NCI-H345 treated with DMSO at 0.1 percent for 48 hours (cell line): ENCODE results near the gene ECEL1.
"Not testable (repeated sequence)": the region's sequence is repeated elsewhere in the genome, so short reads cannot be mapped to it uniquely, and the experiment has no call there.

Experiments
- DNase-seq: peaks from one replicate; lab custom pipeline; 2025; ENCODE audit not compliant: unreplicated experiment; lab: John Stamatoyannopoulos, UW

Gene ECEL1

DNA sequence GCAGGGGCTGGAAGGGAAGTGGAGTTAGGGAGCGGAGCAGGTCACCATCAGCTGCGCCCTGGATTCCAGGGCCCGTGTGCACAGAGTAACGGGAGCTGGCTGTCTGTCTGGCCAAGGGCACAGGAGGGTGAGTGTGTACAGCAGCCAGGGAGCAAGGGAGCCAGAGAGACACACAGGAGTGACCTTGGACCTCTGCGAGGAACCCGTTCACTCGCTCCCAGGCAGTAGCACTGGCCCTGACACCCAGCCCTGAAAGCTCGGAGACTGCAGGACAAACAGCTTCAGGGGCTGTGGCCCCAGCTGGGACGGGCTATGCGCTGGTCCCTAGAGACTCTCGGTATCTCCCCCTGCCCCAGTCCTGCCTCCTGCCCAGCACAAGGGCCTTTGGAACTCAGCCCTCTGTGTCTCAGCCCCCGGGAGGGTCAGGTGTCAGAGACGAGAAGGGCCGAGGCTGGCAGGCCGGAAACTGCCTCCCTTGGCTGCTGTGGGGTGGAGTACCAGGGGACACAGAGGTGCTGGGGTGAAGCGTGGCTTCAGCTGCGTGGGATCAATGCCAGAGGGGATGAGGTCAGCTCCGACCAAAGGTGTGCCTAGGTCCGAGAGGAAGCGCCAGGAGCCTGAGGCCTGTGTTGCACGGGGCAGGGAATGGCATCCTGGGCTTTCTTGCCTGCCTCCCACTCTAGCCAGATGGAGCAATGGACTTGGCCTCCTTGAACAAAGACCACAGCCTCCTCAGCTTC, 43.8 kb downstream of the ECEL1 start:
- not testable (repeated sequence) for DNase-seq

DNA sequence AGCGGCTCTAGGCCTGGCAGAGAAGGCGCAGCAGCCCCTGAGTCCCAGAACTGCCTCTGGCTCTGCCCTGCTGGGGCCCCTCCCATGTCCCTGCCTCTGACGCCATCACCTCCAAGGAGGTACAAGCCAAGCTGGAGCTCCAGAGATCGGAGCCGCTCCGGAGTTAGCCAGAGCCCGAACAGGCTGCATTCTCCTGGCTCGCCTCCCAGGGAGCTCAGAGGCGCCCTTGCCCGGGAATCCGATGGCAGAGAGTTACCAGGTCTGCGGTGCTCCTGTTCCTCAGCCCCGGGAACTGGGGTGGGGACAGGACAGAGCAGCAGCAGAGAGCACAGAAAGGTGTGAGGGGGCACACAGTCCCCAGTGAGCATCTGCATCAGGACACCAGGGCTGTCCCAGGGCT, 44.6 kb downstream of the ECEL1 start:
- not testable (repeated sequence) for DNase-seq

DNA sequence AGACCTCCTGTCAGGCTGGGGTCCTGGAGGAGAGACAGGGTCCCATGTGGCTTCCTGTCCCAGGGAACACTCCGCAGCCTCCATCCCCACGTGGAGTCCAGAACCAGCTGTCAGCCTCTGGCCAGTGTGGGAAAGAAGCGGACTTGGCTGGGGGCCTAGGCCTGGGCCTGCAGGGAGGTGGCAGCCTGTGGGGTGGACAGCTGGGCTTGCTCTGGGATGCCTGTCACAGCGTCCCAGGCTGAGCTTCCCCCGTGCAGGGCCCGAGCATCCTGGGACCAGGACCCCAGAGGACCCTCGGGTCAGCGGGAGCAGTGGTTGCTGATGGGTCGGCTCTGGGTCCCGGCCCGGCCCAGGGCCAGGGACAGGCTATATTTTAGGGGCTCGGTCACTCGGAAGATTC, 45.2 kb downstream of the ECEL1 start:
- not testable (repeated sequence) for DNase-seq

DNA sequence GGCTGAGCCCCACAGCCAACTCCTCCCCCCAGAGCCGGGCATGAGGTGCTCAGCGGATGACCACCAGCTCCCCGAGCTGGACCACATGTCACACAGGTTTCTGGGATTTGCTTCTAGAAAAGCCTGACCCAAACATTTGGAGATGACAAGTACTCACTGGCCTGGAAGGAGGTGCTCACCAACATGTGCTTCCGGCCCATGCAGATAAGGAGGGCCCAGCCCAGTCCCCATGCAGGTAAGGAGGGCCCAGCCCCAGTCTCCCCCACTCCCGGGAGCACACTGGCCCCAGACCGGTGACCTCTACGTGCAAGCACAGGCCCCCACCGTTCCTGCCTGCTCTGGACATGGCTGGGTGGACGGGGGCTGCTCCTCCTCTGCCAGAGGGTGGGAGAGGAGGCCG, 45.7 kb downstream of the ECEL1 start:
- not testable (repeated sequence) for DNase-seq

DNA sequence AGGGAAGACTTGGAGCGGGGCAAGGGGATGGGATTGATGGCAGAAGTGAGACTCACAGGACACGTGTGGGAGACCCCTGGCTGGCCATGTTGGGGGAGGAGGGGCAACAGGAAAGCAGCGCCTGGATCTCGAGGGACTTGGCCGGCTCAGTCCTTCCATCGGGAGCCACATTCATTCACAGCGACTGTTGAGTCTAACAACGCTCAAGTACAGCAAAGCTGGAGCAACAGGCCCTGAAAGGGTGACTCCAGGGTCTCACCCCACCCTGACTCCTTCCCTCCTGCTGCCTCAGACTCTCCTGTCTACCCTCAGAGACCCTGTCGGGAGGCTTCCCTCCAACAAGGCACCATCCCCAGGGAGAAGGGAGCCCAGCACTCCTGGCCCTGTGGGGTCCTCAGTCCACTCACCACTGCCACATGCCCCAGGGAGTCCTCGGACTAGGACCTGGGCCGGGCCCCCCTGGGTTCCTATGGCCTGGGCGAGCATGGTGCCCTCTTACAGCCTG, 46.4 kb downstream of the ECEL1 start:
- DNase-seq = no peak

DNA sequence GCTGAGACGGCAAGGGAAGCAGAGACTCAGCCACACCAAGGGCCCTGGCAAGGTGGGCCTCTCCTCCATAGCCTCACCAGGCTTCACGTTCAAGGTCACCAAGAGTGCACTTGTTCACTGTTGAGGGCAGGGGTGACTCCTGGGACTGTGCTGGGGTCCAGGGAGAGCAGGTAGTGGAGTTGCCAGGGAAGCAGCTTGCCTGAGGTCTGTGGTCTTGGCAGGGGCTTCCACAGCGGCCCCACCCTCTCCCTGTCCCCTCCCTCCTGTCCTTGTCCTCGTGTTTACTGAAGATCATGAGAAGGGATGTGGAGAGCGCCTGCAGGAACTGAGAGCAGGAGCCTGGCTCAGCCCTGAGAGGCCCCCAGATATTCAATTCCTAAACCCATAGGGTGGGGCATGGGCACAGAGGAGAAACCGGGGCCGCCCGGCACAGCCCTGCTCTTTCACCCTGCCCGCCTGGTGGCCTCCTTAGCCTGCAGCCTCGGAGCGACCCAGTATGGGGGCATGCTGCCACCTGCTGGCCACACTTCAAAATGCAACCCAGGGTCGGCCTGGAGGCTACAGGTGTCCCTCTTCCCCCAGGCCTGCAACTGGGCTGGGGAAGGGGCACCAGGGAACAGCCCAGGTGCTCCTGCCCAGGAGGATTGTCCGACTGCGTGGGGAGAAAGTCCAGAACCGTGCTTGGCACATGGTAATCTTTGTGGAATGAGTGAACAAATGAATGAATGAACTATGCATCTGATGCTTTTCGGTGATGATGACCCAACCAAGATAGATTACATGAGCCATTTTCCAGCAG, 47.2 kb downstream of the ECEL1 start:
- DNase-seq = peak; percentile 26

DNA sequence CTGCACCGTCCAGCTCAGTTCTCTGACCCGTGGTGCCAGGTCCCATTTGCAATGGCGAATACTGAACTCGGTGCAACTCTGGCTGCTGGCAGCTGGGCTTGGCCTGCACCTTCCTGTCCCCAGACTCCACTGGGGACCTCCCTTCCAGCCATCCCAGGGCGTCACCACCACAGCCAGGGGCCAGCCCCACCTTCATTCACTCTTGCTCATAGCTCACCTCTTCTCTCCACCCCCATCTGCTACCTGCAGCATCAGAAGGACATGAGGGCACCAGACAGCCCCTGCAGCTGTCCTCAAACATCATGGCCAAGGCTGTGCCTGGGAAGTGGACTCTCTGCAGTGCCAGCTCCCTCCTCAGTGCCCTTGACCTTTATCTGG, 47.9 kb downstream of the ECEL1 start:
- no peak for DNase-seq

DNA sequence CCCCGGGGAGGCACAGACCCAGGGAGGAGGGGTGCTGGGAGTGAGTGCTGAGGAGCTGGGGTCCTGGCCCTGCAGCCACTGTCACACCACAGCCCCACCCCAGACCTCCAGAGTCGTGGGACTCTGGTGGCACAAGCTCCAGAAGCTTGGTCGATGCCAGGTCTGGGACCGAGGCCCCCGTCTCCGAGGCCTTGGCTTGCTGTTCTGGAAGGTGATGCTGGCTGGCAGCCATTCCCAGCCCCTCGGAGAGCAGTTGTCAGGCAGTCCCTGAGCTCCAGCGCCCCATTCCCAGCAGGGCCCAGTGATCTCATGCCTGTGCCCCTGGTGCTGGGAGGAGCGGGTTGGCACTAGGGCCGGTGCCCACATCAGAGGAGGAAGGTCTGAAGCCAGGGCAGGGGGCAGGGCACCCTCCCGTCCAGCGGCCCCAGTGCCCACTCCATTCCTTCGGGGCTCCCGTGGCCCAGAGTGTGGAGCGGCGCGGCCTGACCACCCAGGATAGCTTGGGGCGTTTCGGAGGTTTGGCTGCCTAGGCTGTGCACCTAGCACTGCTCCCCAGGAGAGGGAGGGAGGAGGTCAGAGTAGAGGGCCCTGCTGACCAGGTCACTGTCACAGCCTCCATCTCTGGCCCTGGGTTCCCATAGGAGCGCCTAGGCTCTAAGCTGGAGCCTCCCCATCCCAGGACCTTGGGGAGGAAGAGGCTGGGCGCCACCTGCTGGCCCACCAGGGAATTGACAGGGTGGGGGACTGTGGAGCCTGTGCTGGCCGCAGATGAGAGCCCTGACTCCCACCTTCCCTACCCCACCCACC, 48.5 kb downstream of the ECEL1 start:
- DNase-seq = no peak

DNA sequence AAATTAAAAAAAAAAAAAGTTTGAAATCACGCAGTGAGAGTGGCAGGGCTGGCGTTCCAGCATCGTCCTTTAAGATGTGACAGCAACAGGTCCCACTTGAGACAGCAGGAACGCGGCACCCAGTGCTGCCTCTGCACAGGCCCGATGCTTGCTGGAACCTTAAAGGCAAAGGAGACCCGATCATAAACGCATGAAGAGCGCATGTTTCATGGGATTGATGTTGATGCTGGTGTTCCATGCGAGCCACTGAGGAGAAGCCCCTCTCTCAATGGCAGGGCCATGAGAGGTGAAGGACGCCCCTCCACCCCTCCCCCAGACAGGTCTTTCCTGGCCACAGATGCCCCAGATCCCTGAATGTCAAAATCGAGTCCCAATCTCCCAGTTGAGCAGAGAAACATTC, 49.5 kb downstream of the ECEL1 start:
- DNase-seq = no peak

DNA sequence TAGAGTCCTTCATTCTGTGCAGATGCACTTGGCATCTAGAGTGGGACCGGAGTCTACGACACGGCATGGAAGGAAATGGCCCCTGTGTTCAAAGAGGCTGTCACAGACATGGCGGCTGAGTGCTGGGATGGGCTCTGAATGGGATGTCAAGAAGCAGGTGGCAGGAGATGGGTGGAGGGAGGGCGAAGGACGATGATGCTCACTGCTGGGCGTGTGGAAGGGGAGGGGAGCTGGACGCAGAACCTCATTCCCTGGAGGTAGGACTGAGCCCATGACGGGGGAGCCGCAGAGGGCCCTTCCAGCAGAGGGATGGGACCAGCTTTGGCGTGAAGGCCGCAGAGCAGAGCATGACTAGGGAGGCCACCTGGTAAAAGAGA, 50.5 kb downstream of the ECEL1 start:
- DNase-seq = no peak

DNA sequence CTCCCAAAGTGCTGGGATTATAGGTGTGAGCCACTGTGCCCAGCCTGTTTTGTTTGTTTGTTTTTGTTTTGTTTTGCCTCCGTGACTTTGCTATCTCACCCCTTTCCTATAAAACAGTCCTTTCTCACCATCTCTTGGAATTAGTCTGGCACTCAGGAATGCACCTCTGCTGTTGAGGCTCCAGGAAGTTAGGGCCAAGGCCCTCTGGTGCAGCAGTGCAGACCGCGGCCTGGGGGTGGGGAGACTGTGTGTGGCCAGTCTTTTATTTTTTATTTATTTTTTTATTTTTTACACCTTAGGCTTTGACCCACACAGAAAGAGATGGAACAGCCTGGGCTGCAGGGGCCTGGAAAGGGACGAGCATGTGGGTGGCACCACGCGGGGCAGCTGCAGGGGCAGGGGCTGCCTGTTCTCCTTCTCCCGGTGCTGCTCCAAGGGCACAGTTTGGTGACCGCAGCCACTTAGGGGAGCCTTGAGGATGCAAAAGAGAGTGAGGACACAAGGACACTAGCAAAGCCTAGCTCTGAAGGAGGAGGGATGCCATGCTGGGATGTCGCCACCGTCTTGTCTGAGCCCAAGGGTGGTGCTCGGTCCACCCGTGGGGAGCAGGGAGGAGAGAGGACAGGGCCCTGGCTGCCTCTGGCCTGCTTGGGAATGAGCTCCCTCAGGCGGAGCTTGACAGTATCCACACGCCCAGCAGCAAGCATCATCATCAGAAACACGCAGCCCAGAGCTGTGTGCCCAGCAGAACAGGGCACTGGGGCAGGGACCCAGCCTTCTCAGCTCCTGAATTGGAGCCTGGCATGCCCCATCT, 51.0 kb downstream of the ECEL1 start:
- DNase-seq = no peak

DNA sequence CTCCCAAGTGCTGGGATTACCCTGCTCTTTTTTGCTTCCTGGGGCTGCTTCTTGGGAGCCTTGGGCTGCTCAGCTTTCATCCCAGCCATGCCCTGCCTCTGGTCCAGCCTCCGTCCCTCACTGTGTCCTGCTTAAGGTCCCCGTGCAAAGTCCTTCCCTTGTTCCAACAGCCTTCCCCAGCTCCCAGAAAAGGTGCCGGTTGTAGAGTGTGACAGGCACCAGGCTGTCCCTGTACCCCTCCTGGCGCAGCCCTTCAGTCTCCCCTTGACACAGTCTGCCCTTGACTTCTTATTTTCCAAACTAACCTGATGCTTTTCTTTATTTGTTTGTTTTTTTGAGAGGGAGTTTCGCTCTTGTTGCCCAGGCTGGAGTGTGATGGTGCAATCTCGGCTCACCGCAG, 51.8 kb downstream of the ECEL1 start:
- no peak for DNase-seq

DNA sequence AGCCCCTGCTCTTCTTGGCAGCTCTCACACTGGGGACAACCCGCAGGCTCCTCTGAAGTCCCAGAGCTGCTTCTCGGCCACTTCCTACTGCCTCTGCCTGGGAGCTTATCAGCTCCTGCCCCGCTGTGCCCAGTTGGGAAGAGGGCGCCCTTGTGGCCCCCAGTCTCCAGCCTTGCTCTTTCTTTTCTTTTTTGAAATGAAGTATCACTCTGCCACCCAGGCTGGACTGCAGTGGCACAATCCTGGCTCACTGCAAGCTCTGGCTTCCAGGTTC, 52.3 kb downstream of the ECEL1 start:
- no peak for DNase-seq

DNA sequence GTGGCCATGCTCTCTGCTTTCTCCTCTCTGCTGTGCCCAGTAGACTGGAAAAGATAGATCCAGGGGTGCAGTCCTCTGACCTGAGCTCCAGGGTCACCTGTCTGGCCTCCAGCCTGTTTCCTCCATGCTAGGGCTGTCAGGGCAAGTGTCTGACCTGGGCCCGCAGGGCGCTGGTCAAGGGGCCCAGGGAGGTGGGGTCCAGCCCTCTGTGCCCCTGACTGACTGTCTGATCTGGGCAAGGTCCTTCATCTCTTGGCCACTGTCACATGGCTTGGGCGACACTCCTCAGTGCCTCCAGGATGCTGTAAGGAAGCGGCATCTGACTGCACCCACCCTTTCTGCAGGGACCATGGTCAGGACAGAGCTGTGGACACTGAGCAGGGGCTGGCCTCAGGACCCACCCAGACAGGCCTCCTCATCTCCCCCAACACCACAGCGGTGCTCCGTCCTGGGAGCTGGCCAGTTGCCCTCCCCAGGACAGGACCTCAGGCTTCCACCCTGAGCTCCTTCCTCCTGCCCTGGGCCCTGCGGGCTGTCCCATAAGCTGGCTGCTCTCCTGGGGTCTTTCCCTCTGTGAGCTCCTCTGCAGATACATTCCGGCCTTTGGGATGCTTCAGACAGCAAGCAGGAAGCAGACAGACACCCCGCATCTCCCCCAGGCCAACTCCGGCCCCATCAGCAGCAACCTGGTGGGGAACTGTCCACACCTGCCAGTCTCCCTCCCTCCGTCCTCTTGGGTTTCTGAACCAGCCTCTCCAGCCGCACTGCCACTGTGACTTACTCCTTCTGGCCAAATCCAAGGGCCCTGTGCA, 52.9 kb downstream of the ECEL1 start:
- no peak for DNase-seq

DNA sequence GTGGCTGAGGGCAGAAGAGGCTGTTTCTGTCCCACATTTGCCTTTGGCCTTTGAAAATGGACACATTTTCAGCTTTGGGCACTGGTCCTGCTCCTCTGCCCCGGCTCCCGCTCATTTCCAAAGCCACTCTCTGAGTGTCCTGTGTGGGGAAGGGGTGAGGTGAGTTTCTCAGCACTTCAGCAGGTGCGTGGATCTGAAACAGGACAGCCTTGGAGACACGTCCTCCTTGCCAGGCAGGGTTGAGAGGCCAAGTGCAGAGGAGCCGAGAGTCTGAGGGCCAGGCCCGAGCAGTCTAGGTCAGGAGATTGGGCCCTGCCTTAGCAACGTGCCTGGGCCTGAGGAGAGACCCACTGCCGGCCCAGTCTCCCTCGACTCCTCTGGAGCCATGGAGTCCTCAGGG, 53.5 kb downstream of the ECEL1 start:
- DNase-seq = no peak

DNA sequence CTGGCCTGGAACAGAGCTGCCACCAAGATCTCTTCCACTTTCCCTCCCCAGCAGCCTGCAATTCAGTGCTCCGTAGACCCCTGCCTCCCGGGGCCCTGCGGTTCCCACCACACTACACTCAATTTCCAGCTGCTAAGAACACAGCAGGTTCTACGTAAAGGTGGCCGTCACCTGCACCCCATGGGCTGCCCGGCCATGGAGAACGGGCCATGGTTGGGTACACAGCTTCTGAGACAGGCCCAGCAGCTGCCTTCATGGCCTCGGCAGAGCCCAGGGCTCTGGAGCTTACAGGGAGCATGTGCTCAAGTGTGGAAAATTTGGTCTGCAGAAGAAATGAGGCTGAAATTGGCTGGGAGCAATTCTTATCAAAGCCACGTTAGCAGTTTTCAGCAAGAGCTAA, 54.0 kb downstream of the ECEL1 start:
- DNase-seq = not testable (repeated sequence)

DNA sequence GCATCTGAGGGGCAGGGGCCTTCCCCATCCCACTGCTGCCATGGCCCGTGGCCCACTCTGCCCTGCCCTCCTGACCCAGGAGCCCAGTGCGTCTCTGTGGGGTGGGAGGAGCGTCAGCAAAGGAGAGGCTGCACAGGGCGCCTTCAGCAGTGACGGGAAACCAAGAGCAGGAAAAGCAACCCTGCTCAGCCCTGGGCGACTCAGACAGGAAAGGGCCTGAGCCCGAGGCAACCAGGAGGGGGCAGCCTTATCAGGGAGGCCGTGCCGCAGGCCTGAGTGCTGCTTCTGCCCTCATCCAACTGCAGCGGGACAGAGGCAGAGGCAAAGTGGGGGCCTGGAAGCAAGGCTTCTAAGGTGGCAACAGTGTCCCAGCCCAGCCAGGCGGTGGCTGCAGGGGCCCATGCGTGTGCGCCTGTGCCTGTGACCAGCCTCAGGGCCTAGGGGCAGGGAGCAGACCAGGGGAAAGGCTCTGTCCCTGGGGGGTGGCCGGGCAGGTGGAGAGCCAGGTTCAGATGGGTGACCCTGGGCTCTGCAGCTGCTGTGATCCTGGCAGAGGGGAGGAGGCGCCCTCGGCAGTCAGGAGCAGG, 54.9 kb downstream of the ECEL1 start:
- no peak for DNase-seq

DNA sequence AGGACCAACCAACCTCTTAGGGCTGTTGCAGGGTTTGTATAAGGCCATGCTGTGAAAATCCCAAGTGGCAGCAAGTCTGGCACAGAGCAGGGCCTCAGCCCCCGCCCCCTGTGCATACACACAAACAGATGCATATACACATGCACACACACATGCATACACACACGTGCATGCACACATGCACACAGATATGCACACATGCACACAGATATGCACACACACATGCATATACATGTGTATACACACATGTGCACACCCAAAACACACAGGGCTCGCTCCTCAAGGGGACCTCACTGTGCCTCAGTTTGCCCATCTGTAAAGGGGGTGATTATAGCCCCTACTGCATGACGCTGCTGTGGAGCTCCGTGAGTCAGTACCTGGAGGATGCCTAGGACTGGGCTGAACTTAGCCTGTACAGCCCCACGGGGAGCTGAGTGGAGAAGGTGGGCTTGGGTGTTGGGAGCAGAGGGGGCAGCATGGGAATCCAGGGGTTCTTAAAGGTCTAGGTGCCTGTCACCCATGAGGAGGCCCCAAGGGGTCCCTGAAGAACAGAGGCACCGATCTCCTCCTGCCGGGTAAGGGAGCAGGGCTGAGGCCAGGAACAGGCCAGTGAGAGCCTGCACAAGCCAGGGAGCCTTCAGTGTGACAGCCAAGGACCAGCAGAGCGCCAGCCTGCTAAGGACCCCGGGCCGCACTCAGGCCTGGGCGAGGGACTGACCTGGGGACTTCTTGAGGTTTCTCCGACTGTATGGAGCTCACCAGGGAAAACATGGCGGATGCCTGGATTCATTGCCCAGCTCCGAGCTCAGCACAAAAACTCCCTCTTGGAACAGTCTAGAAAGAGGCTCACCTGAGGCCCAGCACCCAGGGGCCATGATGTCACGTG, 55.7 kb downstream of the ECEL1 start:
- DNase-seq = no peak
